Fibroblast of pulmonary artery (primary cell): Measurements from ENCODE around the gene MAMLD1.

ENCODE experiments used
- DNase-seq: peaks from one replicate; pipeline ENCODE4 v3.0.0-alpha.2; 2010; ENCODE audit warnings: low read depth
- H3K4me3 ChIP-seq: replicated peaks from 2 replicates; pipeline ENCODE4 v1.5.1; 2011; ENCODE audit warnings: low read depth, mild to moderate bottlenecking, control low read depth, low read length, moderate library complexity
- CTCF ChIP-seq: IDR thresholded peaks from 2 replicates; pipeline ENCODE4 v1.5.1; 2011; ENCODE audit warnings: mild to moderate bottlenecking, control low read depth, low read length, inconsistent platforms; ENCODE audit errors: missing control alignments

Gene MAMLD1

GRCh38 chrX:150352581-150352980 is 10.5 kb upstream of the MAMLD1 start:
- TF ChIP-seq CTCF: no peak
- H3K4me3 ChIP-seq: no peak overlapping the region
- DNase-seq: peak; percentile 44

GRCh38 chrX:150355913-150356312 is 7.2 kb upstream of the MAMLD1 start:
- no peak for TF ChIP-seq CTCF
- DNase-seq: no peak
- H3K4me3 ChIP-seq: no peak overlapping the region

GRCh38 chrX:150357790-150358189 is 5.3 kb upstream of the MAMLD1 start:
- no peak for DNase-seq
- no peak for TF ChIP-seq CTCF
- no peak overlapping the region for H3K4me3 ChIP-seq

GRCh38 chrX:150358651-150359050 is 4.5 kb upstream of the MAMLD1 start:
- no peak overlapping the region for H3K4me3 ChIP-seq
- DNase-seq: no peak
- TF ChIP-seq CTCF: no peak

- no peak for TF ChIP-seq CTCF
- DNase-seq: no peak
Measured at GRCh38 chrX:150360331-150360730, 2.8 kb upstream of the MAMLD1 start.

GRCh38 chrX:150361070-150361776 is 1.9 kb upstream of the MAMLD1 start:
- H3K4me3 ChIP-seq: peak overlapping the region; percentile 60
- DNase-seq: peak; percentile 24
- TF ChIP-seq CTCF: no peak

More at GRCh38 chrX:150360331-150360730, 2.8 kb upstream of the MAMLD1 start:
- no peak overlapping the region for H3K4me3 ChIP-seq

- H3K4me3 ChIP-seq: peak overlapping the region; percentile 60
- DNase-seq: peak; percentile 17
- no peak for TF ChIP-seq CTCF
Measured at GRCh38 chrX:150361777-150362351, 1.3 kb upstream of the MAMLD1 start.
